Caco-2 (cell line): ENCODE data around the gene BOD1L2. TPM values are rescaled to one million over a fixed set of nuclear protein-coding genes. Genes with fewer than 3 reads are reported as not detected.

Experiments used
- BruUV-seq: library from RNA; stranded (reverse); fragments of 400-500 nt; replicated peaks from 2 replicates; lab custom pipeline; 2021; lab: Mats Ljungman, UMichigan
- CTCF ChIA-PET: fragments of 300-600 bp; sonication (Branson Sonifier 250); formaldehyde crosslinking; loops from one replicate; lab custom pipeline; 2022; ENCODE audit warnings: antibody characterized with exemption; lab: Charles Lee
- POLR2A ChIA-PET: fragments of 300-600 bp; sonication (Branson Sonifier 250); formaldehyde crosslinking; loops from one replicate; lab custom pipeline; 2022; ENCODE audit warnings: antibody characterized with exemption; lab: Charles Lee
- DNase-seq, 2 experiments: peaks; one replicate each; pipeline versions ENCODE4 v3.0.0 to v3.0.0-alpha.2; 2020 to 2022
- H3K27me3 ChIP-seq: replicated peaks from 2 replicates; pipeline ENCODE4 v1.6.0; 2011; ENCODE audit warnings: low read length; ENCODE audit not compliant: control insufficient read depth, insufficient read depth
- H3K36me3 ChIP-seq: 2 replicates; pipeline ENCODE4 v1.5.1; 2011; ENCODE audit warnings: low read length; ENCODE audit not compliant: control insufficient read depth, insufficient read depth
- H3K4me1 ChIP-seq: fragments of 250-450 bp; sonication (Bioruptor Pico); 2 replicates; pipeline ENCODE4 v1.5.1; 2020; ENCODE audit warnings: mild to moderate bottlenecking
- H3K4me3 ChIP-seq: 2 replicates; pipeline ENCODE4 v1.5.1; 2011; ENCODE audit warnings: low read depth, mild to moderate bottlenecking, control low read depth, low read length
- H3K9me3 ChIP-seq: fragments of 250-450 bp; sonication (Bioruptor Pico); 2 replicates; pipeline ENCODE4 v1.5.1; 2020; ENCODE audit warnings: mild to moderate bottlenecking, moderate library complexity
- H3K27ac Mint-ChIP-seq: one replicate; pipeline ENCODE4 v1.8.0; 2022; ENCODE audit warnings: mixed read lengths; ENCODE audit not compliant: unreplicated experiment
- H3K27me3 Mint-ChIP-seq: one replicate; pipeline ENCODE4 v1.8.0; 2022; ENCODE audit warnings: mixed read lengths; ENCODE audit not compliant: insufficient read depth, unreplicated experiment
- H3K36me3 Mint-ChIP-seq: one replicate; pipeline ENCODE4 v1.8.0; 2022; ENCODE audit warnings: mild to moderate bottlenecking, mixed read lengths; ENCODE audit not compliant: insufficient read depth, unreplicated experiment
- H3K4me1 Mint-ChIP-seq: one replicate; pipeline ENCODE4 v1.8.0; 2022; ENCODE audit warnings: low read depth, mixed read lengths; ENCODE audit not compliant: unreplicated experiment
- H3K4me3 Mint-ChIP-seq: one replicate; pipeline ENCODE4 v1.8.0; 2022; ENCODE audit warnings: mild to moderate bottlenecking, moderate library complexity, mixed read lengths; ENCODE audit not compliant: unreplicated experiment
- H3K9me3 Mint-ChIP-seq: one replicate; pipeline ENCODE4 v1.8.0; 2022; ENCODE audit warnings: mixed read lengths; ENCODE audit not compliant: unreplicated experiment
- intact Hi-C: fragments of 100-400 bp; cut with micrococcal nuclease; formaldehyde crosslinking; loops from one replicate; pipeline ENCODE4 v1.10.0; 2022; ENCODE audit not compliant: unreplicated experiment
- total RNA-seq: library from RNA; stranded (reverse); gene quantifications from 2 replicates; pipeline ENCODE4 v1.2.3, GENCODE V29; 2022
- TF ChIP-seq, protein P1 (sequence below), 2 experiments: fragments of 200-600 bp in 1 of 2; IDR thresholded peaks; 1 replicate in 1 of 2; 2 replicates in 1 of 2; pipeline versions ENCODE4 v1.5.1 to v1.8.0; 2011 to 2022; ENCODE audit warnings: antibody characterized with exemption in 1 of 2, control low read depth in 1 of 2, inconsistent platforms in 1 of 2, low read depth in 1 of 2, low read length in 1 of 2, mild to moderate bottlenecking in 1 of 2, moderate library complexity in 1 of 2; ENCODE audit not compliant: insufficient read depth in 1 of 2, severe bottlenecking in 1 of 2, unreplicated experiment in 1 of 2

BOD1L2 gene
- total RNA-seq, 1 experiment from 2014 or later, result not detected

DNA sequence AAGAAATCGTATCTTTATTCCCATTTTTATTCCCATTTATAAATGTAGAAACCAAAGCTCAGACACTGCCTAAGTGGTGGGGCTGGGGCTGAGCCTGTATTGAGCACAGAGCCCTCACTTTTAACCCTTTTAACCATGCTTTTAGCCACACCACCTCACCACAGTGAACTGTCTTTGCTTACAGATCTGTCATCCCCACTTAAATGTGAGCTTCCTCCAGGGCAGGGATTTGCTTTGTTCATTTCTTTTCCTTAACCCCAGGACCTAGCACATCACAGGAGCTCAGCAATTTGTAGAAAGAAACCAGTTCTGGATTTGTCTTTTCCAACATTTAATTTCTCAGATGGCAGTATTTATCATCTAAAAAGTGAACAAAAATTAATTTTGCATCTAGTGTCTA is 2.2 kb downstream of the BOD1L2 start:
- Mint-ChIP-seq H3K9me3 (no peaks in the 10 kb centered on the region), H3K27ac (no peak overlapping the region), H3K36me3 (no peaks in the 10 kb centered on the region), H3K4me3 (no peak overlapping the region), H3K4me1 (peaks cover 7% of the 10 kb centered on the region), H3K27me3 (peaks cover 9% of the 10 kb centered on the region)
- CTCF ChIA-PET, result no interaction called here
- DNase-seq, result no peak
- Histone ChIP-seq H3K9me3 (no peaks in the 10 kb centered on the region), H3K36me3 (no peaks in the 10 kb centered on the region), H3K27me3 (no peaks in the 10 kb centered on the region), H3K4me3 (no peak overlapping the region), H3K4me1 (no peaks in the 10 kb centered on the region)
- TF ChIP-seq, protein P1, sequence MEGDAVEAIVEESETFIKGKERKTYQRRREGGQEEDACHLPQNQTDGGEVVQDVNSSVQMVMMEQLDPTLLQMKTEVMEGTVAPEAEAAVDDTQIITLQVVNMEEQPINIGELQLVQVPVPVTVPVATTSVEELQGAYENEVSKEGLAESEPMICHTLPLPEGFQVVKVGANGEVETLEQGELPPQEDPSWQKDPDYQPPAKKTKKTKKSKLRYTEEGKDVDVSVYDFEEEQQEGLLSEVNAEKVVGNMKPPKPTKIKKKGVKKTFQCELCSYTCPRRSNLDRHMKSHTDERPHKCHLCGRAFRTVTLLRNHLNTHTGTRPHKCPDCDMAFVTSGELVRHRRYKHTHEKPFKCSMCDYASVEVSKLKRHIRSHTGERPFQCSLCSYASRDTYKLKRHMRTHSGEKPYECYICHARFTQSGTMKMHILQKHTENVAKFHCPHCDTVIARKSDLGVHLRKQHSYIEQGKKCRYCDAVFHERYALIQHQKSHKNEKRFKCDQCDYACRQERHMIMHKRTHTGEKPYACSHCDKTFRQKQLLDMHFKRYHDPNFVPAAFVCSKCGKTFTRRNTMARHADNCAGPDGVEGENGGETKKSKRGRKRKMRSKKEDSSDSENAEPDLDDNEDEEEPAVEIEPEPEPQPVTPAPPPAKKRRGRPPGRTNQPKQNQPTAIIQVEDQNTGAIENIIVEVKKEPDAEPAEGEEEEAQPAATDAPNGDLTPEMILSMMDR (IDR thresholded peaks at IDR 0.05; ENCODE audit: insufficient read depth in 1 of 2, low read depth in 1 of 2, low read length in 1 of 2, severe bottlenecking in 1 of 2, unreplicated experiment in 1 of 2), result no peak
- POLR2A ChIA-PET, result no interaction called here
- intact Hi-C loops, result no loop called here
- no TSS peak for BruUV-seq

DNA sequence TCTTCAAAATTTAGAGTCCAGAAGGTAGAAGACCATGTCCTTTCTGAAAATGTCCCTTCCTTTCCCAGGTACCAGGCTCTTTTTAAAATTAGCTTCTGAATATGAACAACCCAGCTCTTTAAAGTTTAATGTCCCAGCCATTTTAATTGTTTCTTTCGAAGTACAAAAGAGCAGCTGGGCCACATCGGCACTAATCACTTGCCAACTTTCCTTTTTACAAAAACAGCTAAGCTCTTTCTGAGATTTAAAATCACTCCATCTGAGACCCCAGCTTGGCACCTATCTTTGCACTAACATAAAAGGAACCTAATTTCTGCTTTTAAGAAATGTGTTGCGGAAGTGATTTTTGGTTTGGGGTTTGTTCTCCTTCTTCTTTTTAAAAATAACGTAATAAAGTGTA is 2.6 kb downstream of the BOD1L2 start:
- DNase-seq, result no peak
- Mint-ChIP-seq H3K4me3 (no peak overlapping the region), H3K27me3 (peaks cover 9% of the 10 kb centered on the region), H3K4me1 (peaks cover 7% of the 10 kb centered on the region), H3K9me3 (no peaks in the 10 kb centered on the region), H3K36me3 (no peaks in the 10 kb centered on the region), H3K27ac (no peak overlapping the region)
- POLR2A ChIA-PET, result no interaction called here
- intact Hi-C loops, result no loop called here
- TF ChIP-seq, protein P1 (IDR thresholded peaks at IDR 0.05; ENCODE audit: insufficient read depth in 1 of 2, low read depth in 1 of 2, low read length in 1 of 2, severe bottlenecking in 1 of 2, unreplicated experiment in 1 of 2), result no peak
- CTCF ChIA-PET, result no interaction called here
- Histone ChIP-seq H3K9me3 (no peaks in the 10 kb centered on the region), H3K27me3 (no peaks in the 10 kb centered on the region), H3K4me3 (no peak overlapping the region), H3K4me1 (no peaks in the 10 kb centered on the region), H3K36me3 (no peaks in the 10 kb centered on the region)
- BruUV-seq, result no TSS peak

DNA sequence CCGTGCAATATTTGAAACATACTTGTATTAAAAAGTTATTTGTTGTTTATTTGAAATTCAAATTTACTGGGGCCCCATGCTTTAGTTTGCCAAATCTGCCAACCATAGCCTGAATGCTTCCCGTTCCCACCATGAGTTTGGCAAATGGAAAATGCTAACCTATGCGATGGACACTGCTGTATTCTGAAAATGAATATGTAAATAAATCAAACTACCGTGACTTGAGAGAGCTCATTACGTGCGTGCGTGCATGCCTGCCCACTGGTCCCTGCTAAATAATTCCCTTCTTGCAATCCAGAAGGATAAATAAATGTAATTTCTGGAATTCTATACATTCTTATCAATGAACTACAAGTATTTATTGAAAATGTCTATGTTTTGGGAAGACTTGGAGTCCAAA is 3.2 kb downstream of the BOD1L2 start:
- POLR2A ChIA-PET, result no interaction called here
- TF ChIP-seq, protein P1 (IDR thresholded peaks at IDR 0.05; ENCODE audit: insufficient read depth in 1 of 2, low read depth in 1 of 2, low read length in 1 of 2, severe bottlenecking in 1 of 2, unreplicated experiment in 1 of 2), result no peak
- DNase-seq, result no peak
- intact Hi-C loops, result no loop called here
- peaks cover 9% of the 10 kb centered on the region for H3K27me3 Mint-ChIP-seq
- H3K4me3 Mint-ChIP-seq, result no peak overlapping the region
- peaks cover 7% of the 10 kb centered on the region for H3K4me1 Mint-ChIP-seq
- CTCF ChIA-PET, result no interaction called here
- Histone ChIP-seq H3K4me1 (no peaks in the 10 kb centered on the region), H3K4me3 (no peak overlapping the region), H3K36me3 (no peaks in the 10 kb centered on the region), H3K27me3 (no peaks in the 10 kb centered on the region), H3K9me3 (no peaks in the 10 kb centered on the region)
- no TSS peak for BruUV-seq
- no peak overlapping the region for H3K27ac Mint-ChIP-seq
- no peaks in the 10 kb centered on the region for H3K36me3 Mint-ChIP-seq
- no peaks in the 10 kb centered on the region for H3K9me3 Mint-ChIP-seq
